Inferior parietal cortex (tissue), 1 donor: ENCODE measurements around the gene TFAP2C.
"Not testable (repeated sequence)": the region's sequence is repeated elsewhere in the genome, so short reads cannot be mapped to it uniquely, and the experiment has no call there.

ENCODE experiments used
- DNase-seq: peaks from one replicate; pipeline ENCODE4 v3.0.0-alpha.2; 2016; ENCODE audit errors: extremely low spot score

The TFAP2C gene

GRCh38 chr20:56616716-56617115 is 12.4 kb upstream of the TFAP2C start:
- DNase-seq: no peak

GRCh38 chr20:56617489-56617888 is 11.6 kb upstream of the TFAP2C start:
- no peak for DNase-seq

- no peak for DNase-seq
Observed at GRCh38 chr20:56621730-56622129, 7.4 kb upstream of the TFAP2C start.

- DNase-seq: not testable (repeated sequence)
Observed at GRCh38 chr20:56623930-56624329, 5.2 kb upstream of the TFAP2C start.

GRCh38 chr20:56624786-56625681 is 4.1 kb upstream of the TFAP2C start:
- no peak for DNase-seq

- DNase-seq: no peak
Observed at GRCh38 chr20:56625837-56626236, 3.3 kb upstream of the TFAP2C start.

- no peak for DNase-seq
Observed at GRCh38 chr20:56626367-56627121, 2.6 kb upstream of the TFAP2C start.

GRCh38 chr20:56627122-56628014 is 1.7 kb upstream of the TFAP2C start:
- no peak for DNase-seq

GRCh38 chr20:56628015-56628872 is 862 bp upstream of the TFAP2C start:
- DNase-seq: no peak

- no peak for DNase-seq
Observed at GRCh38 chr20:56629464-56630085, 469 bp downstream of the TFAP2C start.

- DNase-seq: no peak
Observed at GRCh38 chr20:56630086-56630493, 984 bp downstream of the TFAP2C start.

- no peak for DNase-seq
Observed at GRCh38 chr20:56630506-56631317, 1.6 kb downstream of the TFAP2C start.

GRCh38 chr20:56631318-56631989 is 2.3 kb downstream of the TFAP2C start:
- DNase-seq: no peak

- no peak for DNase-seq
Observed at GRCh38 chr20:56631990-56632327, 2.9 kb downstream of the TFAP2C start.

- no peak for DNase-seq
Observed at GRCh38 chr20:56634307-56634706, 5.2 kb downstream of the TFAP2C start.

GRCh38 chr20:56634735-56635385 is 5.8 kb downstream of the TFAP2C start:
- DNase-seq: no peak

- no peak for DNase-seq
Observed at GRCh38 chr20:56636716-56637115, 7.6 kb downstream of the TFAP2C start.

GRCh38 chr20:56637576-56637975 is 8.5 kb downstream of the TFAP2C start:
- no peak for DNase-seq

- no peak for DNase-seq
Observed at GRCh38 chr20:56646599-56646998, 17.5 kb downstream of the TFAP2C start.
